ENCODE measurements around the gene GPR143. TPM values are rescaled to one million over a fixed set of nuclear protein-coding genes. Genes with fewer than 3 reads are reported as not detected.

Gene GPR143
- total RNA-seq, 1 donor from 2014 or later, result 17.4 TPM

DNA sequence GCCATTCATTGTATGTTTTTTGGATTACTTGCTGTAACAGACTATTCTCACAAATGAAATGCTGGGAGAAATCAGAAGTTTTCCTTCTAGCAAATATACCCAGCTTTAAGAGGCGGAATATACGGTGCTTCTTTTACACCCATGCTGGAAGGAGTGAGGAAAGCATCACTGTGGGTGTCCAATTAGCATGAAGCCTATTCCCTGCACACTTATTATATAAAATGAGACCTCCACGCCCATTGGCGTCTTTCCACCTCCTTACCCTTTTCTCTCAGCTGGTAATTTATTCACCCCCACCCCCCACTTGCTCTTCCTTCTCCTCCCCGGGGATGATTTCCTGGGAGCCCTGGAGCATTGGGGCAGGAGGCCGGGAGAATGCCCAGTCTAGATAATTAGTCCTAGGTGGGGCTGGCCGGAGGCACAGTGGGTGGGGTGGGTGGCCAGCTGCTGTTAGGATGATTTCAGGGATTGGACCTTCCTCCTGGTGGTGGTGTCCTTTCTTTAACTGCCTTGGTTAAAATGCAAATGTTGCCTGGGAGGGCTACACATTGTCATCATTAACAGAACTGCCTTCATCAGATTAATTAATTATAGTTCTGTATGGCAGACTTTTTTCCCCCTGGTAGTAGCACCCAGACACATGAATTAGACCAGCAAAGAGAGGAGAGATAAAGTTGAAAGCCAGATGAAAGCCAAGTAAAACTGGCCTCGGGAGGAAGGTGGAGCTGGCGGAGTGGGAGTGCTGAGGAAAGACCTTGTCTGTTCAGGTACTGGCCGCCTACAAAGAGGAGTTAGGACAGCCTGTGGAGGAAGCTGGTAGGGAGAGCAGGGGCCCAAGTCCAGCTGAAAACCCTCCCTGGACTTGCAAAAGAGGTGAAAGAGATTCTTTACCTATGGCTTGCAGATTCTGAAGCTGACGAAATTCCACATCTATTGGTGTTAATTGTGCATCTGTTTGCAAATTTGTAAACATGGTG is 32.0 kb upstream of the GPR143 start:
- DNase-seq (ENCODE audit: low read depth), result no peak
- no peak for TF ChIP-seq CTCF (conservative IDR thresholded peaks at IDR 0.05; ENCODE audit: low read depth, low read length)
- H3K4me3 ChIP-seq (ENCODE audit: low read depth, low read length), result no peak overlapping the region

GRCh38 chrX:9794495-9794894 is 28.8 kb upstream of the GPR143 start:
- no peak overlapping the region for H3K4me3 ChIP-seq (ENCODE audit: low read depth, low read length)

DNA sequence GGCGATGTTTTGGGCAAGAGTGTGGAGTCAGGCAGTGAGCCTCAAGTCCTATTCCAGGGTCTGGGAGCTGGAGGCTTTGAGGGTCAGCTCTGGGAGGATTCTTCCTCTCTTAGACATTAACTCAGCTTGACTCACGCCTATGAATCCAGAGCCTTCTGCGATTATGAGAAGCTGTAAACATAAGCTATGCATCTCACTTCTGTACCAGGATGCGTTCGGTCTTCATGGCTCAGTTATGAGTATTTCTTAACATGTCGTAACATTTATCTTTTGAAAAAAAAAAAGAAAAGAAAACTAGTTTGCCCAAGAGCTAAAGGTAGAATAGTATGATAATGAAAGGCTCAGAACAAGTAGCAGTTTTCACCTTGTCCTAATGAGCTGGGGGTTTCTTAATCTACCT is 25.2 kb upstream of the GPR143 start:
- TF ChIP-seq CTCF (conservative IDR thresholded peaks at IDR 0.05; ENCODE audit: low read depth, low read length), result no peak
- H3K4me3 ChIP-seq (ENCODE audit: low read depth, low read length), result no peak overlapping the region
- no peak for DNase-seq (ENCODE audit: low read depth)

More at GRCh38 chrX:9794495-9794894, 28.8 kb upstream of the GPR143 start:
- no peak for DNase-seq (ENCODE audit: low read depth)
- TF ChIP-seq CTCF (conservative IDR thresholded peaks at IDR 0.05; ENCODE audit: low read depth, low read length), result no peak

- TF ChIP-seq CTCF (conservative IDR thresholded peaks at IDR 0.05; ENCODE audit: low read depth, low read length), result no peak
- no peak overlapping the region for H3K4me3 ChIP-seq (ENCODE audit: low read depth, low read length)
- no peak for DNase-seq (ENCODE audit: low read depth)
These were observed 23.9 kb upstream of the GPR143 start for GRCh38 chrX:9789555-9789954.

- no peak for DNase-seq (ENCODE audit: low read depth)
- no peak for TF ChIP-seq CTCF (conservative IDR thresholded peaks at IDR 0.05; ENCODE audit: low read depth, low read length)
- no peak overlapping the region for H3K4me3 ChIP-seq (ENCODE audit: low read depth, low read length)
These were observed 23.3 kb upstream of the GPR143 start for GRCh38 chrX:9788911-9789310.

GRCh38 chrX:9786798-9787635 is 21.4 kb upstream of the GPR143 start:
- no peak for DNase-seq (ENCODE audit: low read depth)
- peak overlapping the region; percentile 66 for H3K4me3 ChIP-seq (ENCODE audit: low read depth, low read length)
- TF ChIP-seq CTCF (conservative IDR thresholded peaks at IDR 0.05; ENCODE audit: low read depth, low read length), result no peak

All from epithelial cell of proximal tubule (primary cell).